GM23338 (cell line): ENCODE results near the gene RAB11A. TPM values are rescaled to one million over a fixed set of nuclear protein-coding genes. Genes with fewer than 3 reads are reported as not detected.

Experiments
- ATAC-seq: fragments of 200-7000 bp; cut with Tn5 transposase; 3 replicates; pipeline ENCODE4 v1.9.1; 2020
- DNase-seq: peaks from one replicate; pipeline ENCODE4 v3.0.0-alpha.2; 2015; ENCODE audit warnings: low spot score
- H2AFZ ChIP-seq: fragments of 200-600 bp; sonication (generic); 2 replicates; pipeline ENCODE4 v1.8.0; 2016; ENCODE audit warnings: antibody characterized with exemption, mild to moderate bottlenecking, moderate library complexity
- H3F3A ChIP-seq: fragments of 200-600 bp; sonication (generic); replicated peaks from 2 replicates; pipeline ENCODE4 v1.8.0; 2017; ENCODE audit warnings: antibody characterized with exemption, mixed run types, low read depth
- H3K27ac ChIP-seq: fragments of 200-600 bp; sonication (generic); 2 replicates; pipeline ENCODE4 v1.6.1; 2016; ENCODE audit warnings: low read depth
- H3K27me3 ChIP-seq: fragments of 200-600 bp; sonication (generic); 2 replicates; pipeline ENCODE4 v1.8.0; 2016; ENCODE audit warnings: mild to moderate bottlenecking, mixed run types, moderate library complexity; ENCODE audit not compliant: insufficient read depth
- H3K36me3 ChIP-seq: fragments of 200-600 bp; sonication (generic); 2 replicates; pipeline ENCODE4 v1.8.0; 2016; ENCODE audit warnings: mild to moderate bottlenecking; ENCODE audit not compliant: insufficient read depth
- H3K4me1 ChIP-seq: fragments of 200-600 bp; sonication (generic); 2 replicates; pipeline ENCODE4 v1.8.0; 2016; ENCODE audit warnings: mild to moderate bottlenecking, moderate library complexity; ENCODE audit not compliant: insufficient read depth
- H3K4me2 ChIP-seq: fragments of 200-600 bp; sonication (generic); 2 replicates; pipeline ENCODE4 v1.7.1; 2017; ENCODE audit warnings: mixed run types
- H3K4me3 ChIP-seq: fragments of 200-600 bp; sonication (generic); 2 replicates; pipeline ENCODE4 v1.6.1; 2016; ENCODE audit warnings: mixed run types
- H3K79me2 ChIP-seq: fragments of 200-600 bp; sonication (generic); replicated peaks from 2 replicates; pipeline ENCODE4 v1.8.0; 2017; ENCODE audit warnings: mild to moderate bottlenecking; ENCODE audit not compliant: insufficient read depth
- H3K9me2 ChIP-seq: fragments of 200-600 bp; sonication (generic); 2 replicates; pipeline ENCODE4 v1.8.0; 2017; ENCODE audit not compliant: insufficient read depth
- H4K20me1 ChIP-seq: fragments of 200-600 bp; sonication (generic); replicated peaks from 2 replicates; pipeline ENCODE4 v1.8.0; 2017; ENCODE audit warnings: mild to moderate bottlenecking; ENCODE audit not compliant: insufficient read depth
- H3K27ac Mint-ChIP-seq: 2 replicates; pipeline ENCODE4 v1.8.0; 2020; ENCODE audit warnings: inconsistent platforms, mild to moderate bottlenecking, moderate library complexity, mixed read lengths
- H3K27me3 Mint-ChIP-seq: 3 replicates; pipeline ENCODE4 v1.8.0; 2022; ENCODE audit warnings: low read depth, mild to moderate bottlenecking, moderate library complexity, mixed read lengths, inconsistent platforms; ENCODE audit not compliant: insufficient read depth, poor library complexity
- H3K36me3 Mint-ChIP-seq: 3 replicates; pipeline ENCODE4 v1.8.0; 2021; ENCODE audit warnings: low read depth, mild to moderate bottlenecking, inconsistent platforms, moderate library complexity, mixed read lengths
- H3K4me1 Mint-ChIP-seq: 3 replicates; pipeline ENCODE4 v1.8.0; 2020; ENCODE audit warnings: mild to moderate bottlenecking, inconsistent platforms, mixed read lengths
- H3K4me3 Mint-ChIP-seq: 3 replicates; pipeline ENCODE4 v1.8.0; 2021; ENCODE audit warnings: moderate library complexity, mild to moderate bottlenecking, inconsistent platforms, mixed read lengths
- H3K9me3 Mint-ChIP-seq: 3 replicates; pipeline ENCODE4 v1.8.0; 2020; ENCODE audit warnings: moderate library complexity, mild to moderate bottlenecking, inconsistent platforms, mixed read lengths
- CREB1 ChIP-seq: fragments of 250-450 bp; sonication (Bioruptor Pico); IDR thresholded peaks from 2 replicates; pipeline ENCODE4 v1.5.0; 2020; ENCODE audit warnings: low read depth, mild to moderate bottlenecking, moderate library complexity
- EZH2 ChIP-seq: fragments of 200-600 bp; sonication (generic); IDR thresholded peaks from one replicate; pipeline ENCODE4 v1.8.0; 2017; ENCODE audit warnings: antibody characterized with exemption, mild to moderate bottlenecking, low read depth; ENCODE audit not compliant: unreplicated experiment
- EZH2phosphoT487 ChIP-seq: fragments of 200-600 bp; sonication (generic); IDR thresholded peaks from one replicate; pipeline ENCODE4 v1.8.1; 2018; ENCODE audit warnings: antibody characterized with exemption; ENCODE audit not compliant: unreplicated experiment
- JUNB ChIP-seq: IDR thresholded peaks from one replicate; pipeline ENCODE4 v1.6.1; 2016; ENCODE audit warnings: antibody characterized with exemption; ENCODE audit not compliant: unreplicated experiment
- NANOG ChIP-seq: IDR thresholded peaks from 2 replicates; pipeline ENCODE4 v1.6.1; 2016; ENCODE audit warnings: antibody characterized with exemption, borderline replicate concordance
- POLR2AphosphoS5 ChIP-seq: IDR thresholded peaks from 2 replicates; pipeline ENCODE4 v1.6.1; 2016; ENCODE audit warnings: antibody characterized with exemption, low read depth
- STAT1 ChIP-seq: IDR thresholded peaks from one replicate; pipeline ENCODE4 v1.6.1; 2016; ENCODE audit warnings: antibody characterized with exemption; ENCODE audit not compliant: unreplicated experiment
- ZNF114 ChIP-seq: fragments of 250-450 bp; sonication (Bioruptor Pico); IDR thresholded peaks from 2 replicates; pipeline ENCODE4 v1.5.0; 2020; ENCODE audit warnings: mild to moderate bottlenecking, moderate library complexity
- ZNF331 ChIP-seq: fragments of 250-450 bp; sonication (Bioruptor Pico); IDR thresholded peaks from 2 replicates; pipeline ENCODE4 v1.5.0; 2020; ENCODE audit warnings: low read depth, mild to moderate bottlenecking, moderate library complexity
- polyA plus RNA-seq: library from polyadenylated mRNA; unstranded; fragments of >200 nt; fragmentation: Nextera tagmentation; extraction: Ambion mirVana; gene quantifications from 2 replicates; pipeline ENCODE4 v1.2.1, GENCODE V29; 2016
- total RNA-seq: library from RNA; depleted of rRNA; stranded (reverse); fragments of >200 nt; shearing (Covaris generic); gene quantifications from 2 replicates; pipeline ENCODE4 v1.2.3, GENCODE V29; 2014
- TF ChIP-seq, protein P1 (sequence below), 2 experiments: fragments of 200-600 bp in 1 of 2; sonication (generic) in 1 of 2; conservative IDR thresholded peaks; 2 replicates each; pipeline versions ENCODE4 v1.5.1 to v1.6.1; 2016 to 2017; ENCODE audit warnings: antibody characterized with exemption in 2 of 2, low read depth in 2 of 2, mild to moderate bottlenecking in 2 of 2, moderate library complexity in 1 of 2
- TF ChIP-seq, protein P2 (sequence below): IDR thresholded peaks from one replicate; pipeline ENCODE4 v1.6.1; 2018; ENCODE audit warnings: antibody characterized with exemption; ENCODE audit not compliant: unreplicated experiment
- TF ChIP-seq, protein P3 (sequence below): IDR thresholded peaks from 2 replicates; pipeline ENCODE4 v1.6.1; 2016; ENCODE audit warnings: antibody characterized with exemption
- TF ChIP-seq, protein P4 (sequence below): fragments of 250-450 bp; sonication (Bioruptor Pico); IDR thresholded peaks from 2 replicates; pipeline ENCODE4 v1.5.0; 2020; ENCODE audit warnings: mild to moderate bottlenecking, moderate library complexity

RAB11A gene
- total and polyA plus RNA-seq, 2 experiments from 2014 or later: 251 to 369 TPM

DNA sequence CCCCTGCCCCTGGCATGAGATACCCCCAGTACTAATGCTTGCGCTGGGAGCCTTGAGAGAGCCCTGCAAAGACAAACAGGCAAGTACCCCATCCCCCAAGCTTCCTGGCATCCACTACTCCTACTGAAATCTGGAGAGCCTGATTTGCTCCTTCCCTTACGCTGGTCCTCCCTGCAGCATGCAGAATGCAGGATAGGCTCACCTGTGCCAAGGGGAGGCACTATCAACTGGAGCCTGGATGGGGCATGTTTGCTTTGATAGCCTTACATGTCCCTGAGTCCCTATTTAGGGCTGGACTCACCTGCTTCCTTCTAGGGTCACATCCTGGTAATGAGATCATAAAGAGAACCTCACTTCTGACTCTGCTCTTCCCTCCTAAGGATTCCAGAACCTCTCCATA, 42.9 kb downstream of the RAB11A start:
- Mint-ChIP-seq H3K36me3 (peaks cover 5% of the 10 kb centered on the region; the same call in 1 of the 3 replicates), H3K27me3 (peaks cover 4% of the 10 kb centered on the region), H3K4me1 (peaks cover 11% of the 10 kb centered on the region; the same call in 2 of the 3 replicates), H3K9me3 (no peaks in the 10 kb centered on the region), H3K27ac (no peak overlapping the region), H3K4me3 (no peak overlapping the region)
- H2AFZ ChIP-seq: no peak overlapping the region
- ATAC-seq (no peak), DNase-seq (no peak)
- H3K4me3 ChIP-seq: no peak overlapping the region
- no peaks in the 10 kb centered on the region for H3K4me1 ChIP-seq
- H3K36me3 ChIP-seq: peaks cover 3% of the 10 kb centered on the region; the same call in 1 of the 2 replicates
- no peaks in the 10 kb centered on the region for H3K79me2 ChIP-seq
- no peaks in the 10 kb centered on the region for H3F3A ChIP-seq
- TF ChIP-seq STAT1 (no peak), NANOG (no peak), EZH2phosphoT487 (no peak), CREB1 (CRISPR knock-in tag) (no peak), JUNB (no peak), ZNF114 (no peak), ZNF331 (CRISPR knock-in tag) (no peak), EZH2 (no peak), POLR2AphosphoS5 (no peak)
- TF ChIP-seq, protein P1, sequence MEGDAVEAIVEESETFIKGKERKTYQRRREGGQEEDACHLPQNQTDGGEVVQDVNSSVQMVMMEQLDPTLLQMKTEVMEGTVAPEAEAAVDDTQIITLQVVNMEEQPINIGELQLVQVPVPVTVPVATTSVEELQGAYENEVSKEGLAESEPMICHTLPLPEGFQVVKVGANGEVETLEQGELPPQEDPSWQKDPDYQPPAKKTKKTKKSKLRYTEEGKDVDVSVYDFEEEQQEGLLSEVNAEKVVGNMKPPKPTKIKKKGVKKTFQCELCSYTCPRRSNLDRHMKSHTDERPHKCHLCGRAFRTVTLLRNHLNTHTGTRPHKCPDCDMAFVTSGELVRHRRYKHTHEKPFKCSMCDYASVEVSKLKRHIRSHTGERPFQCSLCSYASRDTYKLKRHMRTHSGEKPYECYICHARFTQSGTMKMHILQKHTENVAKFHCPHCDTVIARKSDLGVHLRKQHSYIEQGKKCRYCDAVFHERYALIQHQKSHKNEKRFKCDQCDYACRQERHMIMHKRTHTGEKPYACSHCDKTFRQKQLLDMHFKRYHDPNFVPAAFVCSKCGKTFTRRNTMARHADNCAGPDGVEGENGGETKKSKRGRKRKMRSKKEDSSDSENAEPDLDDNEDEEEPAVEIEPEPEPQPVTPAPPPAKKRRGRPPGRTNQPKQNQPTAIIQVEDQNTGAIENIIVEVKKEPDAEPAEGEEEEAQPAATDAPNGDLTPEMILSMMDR (conservative IDR thresholded peaks at IDR 0.05; ENCODE audit: low read depth in 2 of 2): no peak
- TF ChIP-seq, protein P2, sequence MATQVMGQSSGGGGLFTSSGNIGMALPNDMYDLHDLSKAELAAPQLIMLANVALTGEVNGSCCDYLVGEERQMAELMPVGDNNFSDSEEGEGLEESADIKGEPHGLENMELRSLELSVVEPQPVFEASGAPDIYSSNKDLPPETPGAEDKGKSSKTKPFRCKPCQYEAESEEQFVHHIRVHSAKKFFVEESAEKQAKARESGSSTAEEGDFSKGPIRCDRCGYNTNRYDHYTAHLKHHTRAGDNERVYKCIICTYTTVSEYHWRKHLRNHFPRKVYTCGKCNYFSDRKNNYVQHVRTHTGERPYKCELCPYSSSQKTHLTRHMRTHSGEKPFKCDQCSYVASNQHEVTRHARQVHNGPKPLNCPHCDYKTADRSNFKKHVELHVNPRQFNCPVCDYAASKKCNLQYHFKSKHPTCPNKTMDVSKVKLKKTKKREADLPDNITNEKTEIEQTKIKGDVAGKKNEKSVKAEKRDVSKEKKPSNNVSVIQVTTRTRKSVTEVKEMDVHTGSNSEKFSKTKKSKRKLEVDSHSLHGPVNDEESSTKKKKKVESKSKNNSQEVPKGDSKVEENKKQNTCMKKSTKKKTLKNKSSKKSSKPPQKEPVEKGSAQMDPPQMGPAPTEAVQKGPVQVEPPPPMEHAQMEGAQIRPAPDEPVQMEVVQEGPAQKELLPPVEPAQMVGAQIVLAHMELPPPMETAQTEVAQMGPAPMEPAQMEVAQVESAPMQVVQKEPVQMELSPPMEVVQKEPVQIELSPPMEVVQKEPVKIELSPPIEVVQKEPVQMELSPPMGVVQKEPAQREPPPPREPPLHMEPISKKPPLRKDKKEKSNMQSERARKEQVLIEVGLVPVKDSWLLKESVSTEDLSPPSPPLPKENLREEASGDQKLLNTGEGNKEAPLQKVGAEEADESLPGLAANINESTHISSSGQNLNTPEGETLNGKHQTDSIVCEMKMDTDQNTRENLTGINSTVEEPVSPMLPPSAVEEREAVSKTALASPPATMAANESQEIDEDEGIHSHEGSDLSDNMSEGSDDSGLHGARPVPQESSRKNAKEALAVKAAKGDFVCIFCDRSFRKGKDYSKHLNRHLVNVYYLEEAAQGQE: no peak
- TF ChIP-seq, protein P3, sequence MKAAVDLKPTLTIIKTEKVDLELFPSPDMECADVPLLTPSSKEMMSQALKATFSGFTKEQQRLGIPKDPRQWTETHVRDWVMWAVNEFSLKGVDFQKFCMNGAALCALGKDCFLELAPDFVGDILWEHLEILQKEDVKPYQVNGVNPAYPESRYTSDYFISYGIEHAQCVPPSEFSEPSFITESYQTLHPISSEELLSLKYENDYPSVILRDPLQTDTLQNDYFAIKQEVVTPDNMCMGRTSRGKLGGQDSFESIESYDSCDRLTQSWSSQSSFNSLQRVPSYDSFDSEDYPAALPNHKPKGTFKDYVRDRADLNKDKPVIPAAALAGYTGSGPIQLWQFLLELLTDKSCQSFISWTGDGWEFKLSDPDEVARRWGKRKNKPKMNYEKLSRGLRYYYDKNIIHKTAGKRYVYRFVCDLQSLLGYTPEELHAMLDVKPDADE: no peak
- TF ChIP-seq, protein P4, sequence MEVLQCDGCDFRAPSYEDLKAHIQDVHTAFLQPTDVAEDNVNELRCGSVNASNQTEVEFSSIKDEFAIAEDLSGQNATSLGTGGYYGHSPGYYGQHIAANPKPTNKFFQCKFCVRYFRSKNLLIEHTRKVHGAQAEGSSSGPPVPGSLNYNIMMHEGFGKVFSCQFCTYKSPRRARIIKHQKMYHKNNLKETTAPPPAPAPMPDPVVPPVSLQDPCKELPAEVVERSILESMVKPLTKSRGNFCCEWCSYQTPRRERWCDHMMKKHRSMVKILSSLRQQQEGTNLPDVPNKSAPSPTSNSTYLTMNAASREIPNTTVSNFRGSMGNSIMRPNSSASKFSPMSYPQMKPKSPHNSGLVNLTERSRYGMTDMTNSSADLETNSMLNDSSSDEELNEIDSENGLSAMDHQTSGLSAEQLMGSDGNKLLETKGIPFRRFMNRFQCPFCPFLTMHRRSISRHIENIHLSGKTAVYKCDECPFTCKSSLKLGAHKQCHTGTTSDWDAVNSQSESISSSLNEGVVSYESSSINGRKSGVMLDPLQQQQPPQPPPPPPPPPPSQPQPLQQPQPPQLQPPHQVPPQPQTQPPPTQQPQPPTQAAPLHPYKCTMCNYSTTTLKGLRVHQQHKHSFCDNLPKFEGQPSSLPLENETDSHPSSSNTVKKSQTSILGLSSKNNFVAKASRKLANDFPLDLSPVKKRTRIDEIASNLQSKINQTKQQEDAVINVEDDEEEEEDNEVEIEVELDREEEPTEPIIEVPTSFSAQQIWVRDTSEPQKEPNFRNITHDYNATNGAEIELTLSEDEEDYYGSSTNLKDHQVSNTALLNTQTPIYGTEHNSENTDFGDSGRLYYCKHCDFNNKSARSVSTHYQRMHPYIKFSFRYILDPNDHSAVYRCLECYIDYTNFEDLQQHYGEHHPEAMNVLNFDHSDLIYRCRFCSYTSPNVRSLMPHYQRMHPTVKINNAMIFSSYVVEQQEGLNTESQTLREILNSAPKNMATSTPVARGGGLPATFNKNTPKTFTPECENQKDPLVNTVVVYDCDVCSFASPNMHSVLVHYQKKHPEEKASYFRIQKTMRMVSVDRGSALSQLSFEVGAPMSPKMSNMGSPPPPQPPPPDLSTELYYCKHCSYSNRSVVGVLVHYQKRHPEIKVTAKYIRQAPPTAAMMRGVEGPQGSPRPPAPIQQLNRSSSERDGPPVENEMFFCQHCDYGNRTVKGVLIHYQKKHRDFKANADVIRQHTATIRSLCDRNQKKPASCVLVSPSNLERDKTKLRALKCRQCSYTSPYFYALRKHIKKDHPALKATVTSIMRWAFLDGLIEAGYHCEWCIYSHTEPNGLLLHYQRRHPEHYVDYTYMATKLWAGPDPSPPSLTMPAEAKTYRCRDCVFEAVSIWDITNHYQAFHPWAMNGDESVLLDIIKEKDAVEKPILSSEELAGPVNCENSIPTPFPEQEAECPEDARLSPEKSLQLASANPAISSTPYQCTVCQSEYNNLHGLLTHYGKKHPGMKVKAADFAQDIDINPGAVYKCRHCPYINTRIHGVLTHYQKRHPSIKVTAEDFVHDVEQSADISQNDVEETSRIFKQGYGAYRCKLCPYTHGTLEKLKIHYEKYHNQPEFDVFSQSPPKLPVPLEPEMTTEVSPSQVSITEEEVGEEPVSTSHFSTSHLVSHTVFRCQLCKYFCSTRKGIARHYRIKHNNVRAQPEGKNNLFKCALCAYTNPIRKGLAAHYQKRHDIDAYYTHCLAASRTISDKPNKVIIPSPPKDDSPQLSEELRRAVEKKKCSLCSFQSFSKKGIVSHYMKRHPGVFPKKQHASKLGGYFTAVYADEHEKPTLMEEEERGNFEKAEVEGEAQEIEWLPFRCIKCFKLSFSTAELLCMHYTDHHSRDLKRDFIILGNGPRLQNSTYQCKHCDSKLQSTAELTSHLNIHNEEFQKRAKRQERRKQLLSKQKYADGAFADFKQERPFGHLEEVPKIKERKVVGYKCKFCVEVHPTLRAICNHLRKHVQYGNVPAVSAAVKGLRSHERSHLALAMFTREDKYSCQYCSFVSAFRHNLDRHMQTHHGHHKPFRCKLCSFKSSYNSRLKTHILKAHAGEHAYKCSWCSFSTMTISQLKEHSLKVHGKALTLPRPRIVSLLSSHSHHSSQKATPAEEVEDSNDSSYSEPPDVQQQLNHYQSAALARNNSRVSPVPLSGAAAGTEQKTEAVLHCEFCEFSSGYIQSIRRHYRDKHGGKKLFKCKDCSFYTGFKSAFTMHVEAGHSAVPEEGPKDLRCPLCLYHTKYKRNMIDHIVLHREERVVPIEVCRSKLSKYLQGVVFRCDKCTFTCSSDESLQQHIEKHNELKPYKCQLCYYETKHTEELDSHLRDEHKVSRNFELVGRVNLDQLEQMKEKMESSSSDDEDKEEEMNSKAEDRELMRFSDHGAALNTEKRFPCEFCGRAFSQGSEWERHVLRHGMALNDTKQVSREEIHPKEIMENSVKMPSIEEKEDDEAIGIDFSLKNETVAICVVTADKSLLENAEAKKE (CRISPR knock-in tag): no peak
- H3K27me3 ChIP-seq: no peaks in the 10 kb centered on the region
- 0 out of 2 replicates have a peak, but pooled peaks cover 2% of the 10 kb centered on the region for H4K20me1 ChIP-seq
- H3K27ac ChIP-seq: no peak overlapping the region
- H3K4me2 ChIP-seq: no peak overlapping the region
- no peaks in the 10 kb centered on the region for H3K9me2 ChIP-seq
